GM12878 (cell line): Measurements from ENCODE around the gene MXRA8. TPM values are rescaled to one million over a fixed set of nuclear protein-coding genes. Genes with fewer than 3 reads are reported as not detected.

Source experiments
- ATAC-seq: fragments of 200-7000 bp; cut with Tn5 transposase; 3 replicates; pipeline ENCODE4 v1.9.1; 2020; ENCODE audit warnings: mild to moderate bottlenecking, moderate library complexity
- BruUV-seq: library from RNA; stranded (reverse); fragments of 400-500 nt; replicated peaks from 2 replicates; lab custom pipeline; 2021; lab: Mats Ljungman, UMichigan
- CTCF ChIA-PET: fragments of 300-600 bp; sonication (Branson Sonifier 250); formaldehyde crosslinking; extraction: SDS; loops from one replicate; lab custom pipeline; 2021; ENCODE audit warnings: inconsistent platforms; lab: Yijun Ruan, JAX
- POLR2A ChIA-PET: fragments of 350-600 bp; formaldehyde crosslinking; extraction: SDS; loops from one replicate; lab custom pipeline; 2021; ENCODE audit warnings: inconsistent platforms; lab: Charles Lee
- RAD21 ChIA-PET: fragments of 300-600 bp; sonication (Branson Sonifier 250); formaldehyde crosslinking; loops from one replicate; lab custom pipeline; 2023; ENCODE audit warnings: antibody characterized with exemption; ENCODE audit not compliant: unreplicated experiment; lab: Charles Lee
- SMC1A ChIA-PET: fragments of 300-600 bp; sonication (Branson Sonifier 250); formaldehyde crosslinking; loops from one replicate; lab custom pipeline; 2023; ENCODE audit not compliant: unreplicated experiment, uncharacterized antibody; lab: Charles Lee
- DNase-seq: peaks from one replicate; pipeline ENCODE4 v3.0.0-alpha.2; 2011; ENCODE audit warnings: low read depth, low spot score
- FAIRE-seq: peaks from 3 replicates; lab custom pipeline; 2011; peaks lifted over from hg19 to GRCh38; lab: Jason Lieb, UNC
- H2AFZ ChIP-seq: 2 replicates; pipeline ENCODE4 v1.6.0; 2011; ENCODE audit warnings: low read depth, low read length, control low read depth; ENCODE audit not compliant: control insufficient read depth
- H3K27ac ChIP-seq: 2 replicates; pipeline ENCODE4 v1.5.1; 2011; ENCODE audit warnings: control low read depth; ENCODE audit not compliant: control insufficient read depth, insufficient read depth
- H3K27me3 ChIP-seq, 2 experiments: replicated peaks in 1 of 2; 2 replicates each; pipeline versions ENCODE4 v1.6.0 to v1.6.1; 2011; ENCODE audit warnings: low read length in 1 of 2; ENCODE audit not compliant: control insufficient read depth in 2 of 2, insufficient read depth in 2 of 2
- H3K36me3 ChIP-seq, 2 experiments: 2 replicates each; pipeline ENCODE4 v1.5.1; 2011; ENCODE audit warnings: low read length in 1 of 2; ENCODE audit not compliant: control insufficient read depth in 2 of 2, insufficient read depth in 2 of 2
- H3K4me1 ChIP-seq: 2 replicates; pipeline ENCODE4 v1.6.1; 2011; ENCODE audit warnings: mild to moderate bottlenecking, low read length, moderate library complexity, mixed read lengths; ENCODE audit not compliant: control insufficient read depth, insufficient read depth
- H3K4me2 ChIP-seq: 2 replicates; pipeline ENCODE4 v1.6.0; 2011; ENCODE audit warnings: control low read depth; ENCODE audit not compliant: control insufficient read depth, insufficient read depth
- H3K4me3 ChIP-seq: fragments of 200-600 bp; sonication (generic); 2 replicates; pipeline ENCODE4 v1.5.1; 2016
- H3K79me2 ChIP-seq: 2 replicates; pipeline ENCODE4 v1.6.0; 2011; ENCODE audit warnings: low read length; ENCODE audit not compliant: control insufficient read depth, insufficient read depth
- H3K9ac ChIP-seq: 2 replicates; pipeline ENCODE4 v1.8.0; 2011; ENCODE audit warnings: low read length, control low read depth, mixed read lengths; ENCODE audit not compliant: control insufficient read depth, insufficient read depth
- H3K9me3 ChIP-seq: replicated peaks from 3 replicates; pipeline ENCODE4 v1.5.1; 2011; ENCODE audit warnings: mild to moderate bottlenecking, low read length; ENCODE audit not compliant: control insufficient read depth, insufficient read depth
- H4K20me1 ChIP-seq: 2 replicates; pipeline ENCODE4 v1.6.0; 2011; ENCODE audit not compliant: control insufficient read depth, insufficient read depth
- BCL11A ChIP-seq: IDR thresholded peaks from 2 replicates; pipeline ENCODE4 v1.6.1; 2011; ENCODE audit warnings: low read depth, low read length
- CEBPB ChIP-seq, 2 experiments: fragments of 150-350 bp in 1 of 2; IDR thresholded peaks; 2 replicates each; pipeline ENCODE4 v1.6.1; 2012 to 2014; ENCODE audit warnings: low read depth in 2 of 2, low read length in 2 of 2, borderline replicate concordance in 1 of 2, inconsistent platforms in 1 of 2
- E2F4 ChIP-seq: IDR thresholded peaks from 2 replicates; pipeline ENCODE4 v1.6.1; 2012; ENCODE audit warnings: low read depth, low read length, improper control_type of control experiment
- FOXM1 ChIP-seq: IDR thresholded peaks from 2 replicates; pipeline ENCODE4 v1.6.1; 2012; ENCODE audit warnings: low read depth, mild to moderate bottlenecking, inconsistent platforms, low read length, moderate library complexity
- JUND ChIP-seq: IDR thresholded peaks from 2 replicates; pipeline ENCODE4 v1.6.1; 2012; ENCODE audit warnings: low read depth, mild to moderate bottlenecking, low read length, improper control_type of control experiment, moderate library complexity
- LARP7 ChIP-seq: fragments of 450-650 bp; IDR thresholded peaks from 2 replicates; pipeline ENCODE4 v1.6.1; 2017; ENCODE audit warnings: mild to moderate bottlenecking
- NR2C1 ChIP-seq: fragments of 450-650 bp; IDR thresholded peaks from 2 replicates; pipeline ENCODE4 v1.6.1; 2017; ENCODE audit warnings: antibody characterized with exemption, mild to moderate bottlenecking, moderate library complexity
- POLR2AphosphoS2 ChIP-seq: IDR thresholded peaks from 2 replicates; pipeline ENCODE4 v1.6.1; 2011; ENCODE audit warnings: low read depth, mild to moderate bottlenecking, low read length, improper control_type of control experiment, moderate library complexity
- POU2F2 ChIP-seq: IDR thresholded peaks from 3 replicates; pipeline ENCODE4 v1.6.1; 2011; ENCODE audit warnings: low read depth, mild to moderate bottlenecking, low read length, borderline replicate concordance
- PRDM15 ChIP-seq: fragments of 450-650 bp; formaldehyde crosslinking; IDR thresholded peaks from 2 replicates; pipeline ENCODE4 v1.4.0; 2020; ENCODE audit warnings: mild to moderate bottlenecking, moderate library complexity
- SREBF1 ChIP-seq: IDR thresholded peaks from 2 replicates; pipeline ENCODE4 v1.6.1; 2012; ENCODE audit warnings: mild to moderate bottlenecking, low read length
- SUPT20H ChIP-seq: IDR thresholded peaks from 2 replicates; pipeline ENCODE4 v1.6.1; 2011; ENCODE audit warnings: low read depth, mild to moderate bottlenecking, low read length, moderate library complexity, borderline replicate concordance; ENCODE audit not compliant: control insufficient read depth
- YY1 ChIP-seq: IDR thresholded peaks from 2 replicates; pipeline ENCODE4 v1.6.1; 2011; ENCODE audit warnings: low read depth, mild to moderate bottlenecking, low read length
- ZBED1 ChIP-seq: IDR thresholded peaks from 2 replicates; pipeline ENCODE4 v1.6.1; 2016; ENCODE audit warnings: borderline replicate concordance
- WGBS: methylation state at CpG from one replicate; pipeline ENCODE4 v1.1.6; 2016; ENCODE audit warnings: low lambda C conversion rate; ENCODE audit not compliant: insufficient replicate concordance, insufficient coverage; ENCODE audit errors: missing lambda C conversion rate; 5-methylcytosine and 5-hydroxymethylcytosine counted together
- in situ Hi-C: fragments of 300-500 bp; cut with MboI; formaldehyde crosslinking; loops from 9 replicates; pipeline ENCODE4 v1.14.3; 2018; ENCODE audit warnings: mixed read lengths
- intact Hi-C: fragments of 100-400 bp; cut with micrococcal nuclease; formaldehyde crosslinking; loops from one replicate; pipeline ENCODE4 v1.14.2; 2022; ENCODE audit not compliant: unreplicated experiment
- polyA plus RNA-seq, 11 experiments: library from polyadenylated mRNA; depleted of rRNA in 4 of 11; unstranded in 6 of 11; stranded (reverse) in 5 of 11; fragments of >200 nt; fragmentation: Nextera tagmentation in 4 of 11; fragmentation: Illumina TruSeq in 1 of 11; extraction: Ambion mirVana in 4 of 11; extraction: Trizol in 1 of 11; gene quantifications; 1 replicate in 1 of 11; 2 replicates in 10 of 11; pipeline versions ENCODE4 v1.2.1 to v1.2.3, GENCODE V29; 2011 to 2016; ENCODE audit warnings: inconsistent platforms in 2 of 11, missing spikeins in 2 of 11, low read depth in 1 of 11
- total RNA-seq, 4 experiments: library from RNA; depleted of rRNA in 3 of 4; stranded (reverse); fragments of >200 nt in 3 of 4; fragmentation: Illumina TruSeq in 1 of 4; extraction: Trizol in 1 of 4; gene quantifications; 2 replicates each; pipeline versions ENCODE4 v1.2.1 to v1.2.3, GENCODE V29; 2013 to 2021

The MXRA8 gene
- total and polyA plus RNA-seq, 10 of the 15 experiments (the other 5 are each of a cell fraction or from before 2014, with no cell fraction given): 0.11 to 0.54 (median 0.21) TPM; not detected in 6

- Histone ChIP-seq H3K9me3 (no peaks in the 10 kb centered on the region), H3K9ac (peak overlapping the region; percentile 95), H2AFZ (no peak overlapping the region), H3K36me3 (peaks cover 0 to 3% of the 10 kb centered on the region in 2 experiments; a peak in 2 of 4 replicates), H4K20me1 (no peaks in the 10 kb centered on the region), H3K4me1 (peaks cover 24% of the 10 kb centered on the region), H3K27me3 (no peaks in the 10 kb centered on the region), H3K79me2 (peaks cover 30% of the 10 kb centered on the region), H3K4me2 (peak overlapping the region; percentile 95), H3K27ac (peak overlapping the region; percentile 86), H3K4me3 (peak overlapping the region; percentile 94)
- ATAC-seq (no peak), FAIRE-seq (no peak), DNase-seq (no peak)
- 54% methylated on average over 52 of the region's 52 CpGs for WGBS
- intact Hi-C loops (loop anchor here (2.0 to 10.0 kb wide), 2 partner anchors 65 to 131 kb away; partner anchors contain the start of gene PUSL1), in situ Hi-C loops (no loop called here)
- TF ChIP-seq JUND (no peak), CEBPB (IDR thresholded peaks at IDR 0.05; ENCODE audit: borderline replicate concordance in 1 of 2, low read depth in 2 of 2, low read length in 2 of 2) (no peak), SREBF1 (no peak), SUPT20H (no peak), E2F4 (no peak), PRDM15 (CRISPR knock-in tag) (no peak), ZBED1 (no peak), FOXM1 (no peak), POLR2AphosphoS2 (no peak), POU2F2 (no peak), BCL11A (no peak), YY1 (no peak), LARP7 (no peak), NR2C1 (no peak)
- ChIA-PET SMC1A (interaction anchor here (1.1 to 1.5 kb wide), 2 partner anchors 32 to 64 kb away, joined by 3 to 5 read pairs; no protein-coding TSS in a partner anchor), CTCF (interaction anchor here (1.0 to 2.8 kb wide), 3 partner anchors 26 to 132 kb away, joined by 3 to 15 read pairs (median 4); no protein-coding TSS in a partner anchor), RAD21 (interaction anchor here (1.4 kb wide), 2 partner anchors 25 to 26 kb away, joined by 4 read pairs; partner anchors contain the start of gene CCNL2), POLR2A (interaction anchor here (1.2 to 2.5 kb wide), 2 partner anchors 25 to 131 kb away, joined by 3 to 17 read pairs; partner anchors contain the start of gene CCNL2)
- BruUV-seq: TSS peak; percentile 74
Measured at GRCh38 chr1:1373815-1374588, 15.6 kb upstream of the MXRA8 start.
